ENCODE results near the gene TFIP11.

Gene TFIP11

DNA sequence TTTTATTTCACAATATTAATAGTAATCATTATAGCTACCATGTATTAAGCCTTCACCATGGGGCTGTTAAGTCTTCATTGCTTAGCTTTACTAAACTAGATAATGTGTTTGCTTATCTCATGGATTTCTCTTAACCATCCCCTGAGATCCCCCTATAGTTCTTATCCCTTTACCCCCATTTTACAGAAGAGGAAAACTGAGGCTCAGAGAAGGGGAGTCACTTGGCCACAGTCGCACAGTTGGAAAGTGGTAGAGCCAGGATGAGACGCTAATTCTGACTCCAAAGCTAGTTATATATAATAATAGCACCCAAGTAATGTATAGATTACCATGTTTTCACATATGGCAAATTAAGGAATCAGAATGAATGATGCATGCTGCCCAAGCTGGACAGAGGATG lies 9.7 kb upstream of the TFIP11 start:
- TF ChIP-seq, protein P1, sequence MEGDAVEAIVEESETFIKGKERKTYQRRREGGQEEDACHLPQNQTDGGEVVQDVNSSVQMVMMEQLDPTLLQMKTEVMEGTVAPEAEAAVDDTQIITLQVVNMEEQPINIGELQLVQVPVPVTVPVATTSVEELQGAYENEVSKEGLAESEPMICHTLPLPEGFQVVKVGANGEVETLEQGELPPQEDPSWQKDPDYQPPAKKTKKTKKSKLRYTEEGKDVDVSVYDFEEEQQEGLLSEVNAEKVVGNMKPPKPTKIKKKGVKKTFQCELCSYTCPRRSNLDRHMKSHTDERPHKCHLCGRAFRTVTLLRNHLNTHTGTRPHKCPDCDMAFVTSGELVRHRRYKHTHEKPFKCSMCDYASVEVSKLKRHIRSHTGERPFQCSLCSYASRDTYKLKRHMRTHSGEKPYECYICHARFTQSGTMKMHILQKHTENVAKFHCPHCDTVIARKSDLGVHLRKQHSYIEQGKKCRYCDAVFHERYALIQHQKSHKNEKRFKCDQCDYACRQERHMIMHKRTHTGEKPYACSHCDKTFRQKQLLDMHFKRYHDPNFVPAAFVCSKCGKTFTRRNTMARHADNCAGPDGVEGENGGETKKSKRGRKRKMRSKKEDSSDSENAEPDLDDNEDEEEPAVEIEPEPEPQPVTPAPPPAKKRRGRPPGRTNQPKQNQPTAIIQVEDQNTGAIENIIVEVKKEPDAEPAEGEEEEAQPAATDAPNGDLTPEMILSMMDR (IDR thresholded peaks at IDR 0.05; ENCODE audit: low read length) = no peak
- TF ChIP-seq EZH2 (IDR thresholded peaks at IDR 0.05; ENCODE audit: borderline replicate concordance, low read length) = no peak
- Histone ChIP-seq H2AFZ (ENCODE audit: low read length) (no peak overlapping the region), H3K36me3 (ENCODE audit: insufficient read depth, low read length) (peaks cover 41% of the 10 kb centered on the region), H3K27me3 (ENCODE audit: insufficient read depth, low read length) (no peaks in the 10 kb centered on the region), H3F3A (ENCODE audit: insufficient read depth, low read length) (no peaks in the 10 kb centered on the region), H3K4me2 (ENCODE audit: low read length) (no peak overlapping the region), H3K4me3 (ENCODE audit: low read depth, low read length, poor library complexity, severe bottlenecking) (no peak overlapping the region), H3K9me2 (ENCODE audit: low read depth, low read length) (no peaks in the 10 kb centered on the region), H3K9me3 (ENCODE audit: low read length) (no peaks in the 10 kb centered on the region), H3K79me2 (ENCODE audit: insufficient read depth, low read length) (no peaks in the 10 kb centered on the region), H3K9ac (ENCODE audit: low read length) (no peak overlapping the region), H4K20me1 (ENCODE audit: insufficient read depth, low read length) (no peaks in the 10 kb centered on the region), H3K27ac (ENCODE audit: low read depth, low read length, poor library complexity, severe bottlenecking) (no peak overlapping the region), H3K4me1 (ENCODE audit: insufficient read depth, low read length, severe bottlenecking) (peaks cover 12% of the 10 kb centered on the region)

DNA sequence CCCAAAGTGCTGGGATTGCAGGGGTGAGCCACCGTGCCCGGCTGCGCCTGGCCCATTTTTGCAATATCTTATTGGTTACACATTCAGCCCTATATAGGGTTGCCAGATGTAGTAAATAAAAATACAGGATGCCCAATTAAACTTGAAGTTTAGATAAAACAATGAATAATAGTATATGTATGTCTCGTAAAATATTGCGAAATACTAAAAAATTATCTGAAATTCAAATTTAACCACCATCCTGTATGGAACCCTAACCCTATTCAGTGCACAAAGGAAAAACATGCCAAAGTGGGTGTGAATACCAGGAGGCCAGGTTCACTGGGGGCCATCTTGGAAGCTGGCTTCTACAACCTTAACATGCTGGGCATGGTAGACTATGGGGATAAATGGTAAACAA lies 5.2 kb upstream of the TFIP11 start:
- Histone ChIP-seq H3K9ac (ENCODE audit: low read length) (no peak overlapping the region), H3K79me2 (ENCODE audit: insufficient read depth, low read length) (no peaks in the 10 kb centered on the region), H3K4me2 (ENCODE audit: low read length) (no peak overlapping the region), H3K9me3 (ENCODE audit: low read length) (no peaks in the 10 kb centered on the region), H3K4me1 (ENCODE audit: insufficient read depth, low read length, severe bottlenecking) (peaks cover 18% of the 10 kb centered on the region), H2AFZ (ENCODE audit: low read length) (no peak overlapping the region), H3K4me3 (ENCODE audit: low read depth, low read length, poor library complexity, severe bottlenecking) (no peak overlapping the region), H3K27me3 (ENCODE audit: insufficient read depth, low read length) (no peaks in the 10 kb centered on the region), H4K20me1 (ENCODE audit: insufficient read depth, low read length) (no peaks in the 10 kb centered on the region), H3K36me3 (ENCODE audit: insufficient read depth, low read length) (peaks cover 10% of the 10 kb centered on the region; the same call in 1 of the 2 replicates), H3F3A (ENCODE audit: insufficient read depth, low read length) (no peaks in the 10 kb centered on the region), H3K27ac (ENCODE audit: low read depth, low read length, poor library complexity, severe bottlenecking) (no peak overlapping the region), H3K9me2 (ENCODE audit: low read depth, low read length) (no peaks in the 10 kb centered on the region)
- TF ChIP-seq EZH2 (IDR thresholded peaks at IDR 0.05; ENCODE audit: borderline replicate concordance, low read length) = no peak
- TF ChIP-seq, protein P1 (IDR thresholded peaks at IDR 0.05; ENCODE audit: low read length) = no peak

DNA sequence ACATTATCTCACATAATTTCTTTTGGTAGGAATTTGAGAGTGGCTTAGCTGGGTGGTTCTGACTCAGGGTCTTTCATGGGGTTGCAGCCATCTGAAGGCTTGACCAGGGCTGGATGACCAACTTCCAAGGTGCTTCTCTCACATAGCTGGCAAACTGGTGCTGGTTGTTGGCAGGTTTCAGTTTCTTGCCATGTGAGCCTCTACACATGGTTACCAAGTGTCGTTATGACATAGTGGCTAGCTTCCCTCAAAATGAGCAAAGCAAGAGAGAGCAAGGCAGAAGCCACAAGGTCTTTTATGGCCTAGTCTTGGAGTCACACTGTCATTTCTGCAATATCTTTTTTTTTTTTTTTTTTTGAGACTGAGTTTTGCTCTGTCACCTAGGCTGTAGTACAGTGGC lies 4.2 kb upstream of the TFIP11 start:
- Histone ChIP-seq H2AFZ (ENCODE audit: low read length) (no peak overlapping the region), H3K4me1 (ENCODE audit: insufficient read depth, low read length, severe bottlenecking) (peaks cover 22% of the 10 kb centered on the region), H3K36me3 (ENCODE audit: insufficient read depth, low read length) (0 out of 2 replicates have a peak, but pooled peaks cover under 1% of the 10 kb centered on the region), H3K4me2 (ENCODE audit: low read length) (no peak overlapping the region), H3K9me2 (ENCODE audit: low read depth, low read length) (no peaks in the 10 kb centered on the region), H3K27ac (ENCODE audit: low read depth, low read length, poor library complexity, severe bottlenecking) (no peak overlapping the region), H3K27me3 (ENCODE audit: insufficient read depth, low read length) (no peaks in the 10 kb centered on the region), H3K79me2 (ENCODE audit: insufficient read depth, low read length) (peaks cover 7% of the 10 kb centered on the region), H3K4me3 (ENCODE audit: low read depth, low read length, poor library complexity, severe bottlenecking) (no peak overlapping the region), H4K20me1 (ENCODE audit: insufficient read depth, low read length) (no peaks in the 10 kb centered on the region), H3K9me3 (ENCODE audit: low read length) (no peaks in the 10 kb centered on the region), H3F3A (ENCODE audit: insufficient read depth, low read length) (no peaks in the 10 kb centered on the region), H3K9ac (ENCODE audit: low read length) (no peak overlapping the region)
- TF ChIP-seq EZH2 (IDR thresholded peaks at IDR 0.05; ENCODE audit: borderline replicate concordance, low read length) = no peak
- TF ChIP-seq, protein P1 (IDR thresholded peaks at IDR 0.05; ENCODE audit: low read length) = no peak
